Esophagus squamous epithelium (tissue), 5 donors: ENCODE measurements around the gene ROR1. TPM values are rescaled to one million over a fixed set of nuclear protein-coding genes. Genes with fewer than 3 reads are reported as not detected.

ENCODE experiments used
- DNase-seq: peaks from one replicate; lab custom pipeline; 2025; lab: John Stamatoyannopoulos, UW
- H3K27ac ChIP-seq, 4 donors: fragments of 200-600 bp; sonication (generic); one replicate each; pipeline ENCODE4 v1.5.1; 2016 to 2019; ENCODE audit warnings: mild to moderate bottlenecking in 1 of 4
- H3K27me3 ChIP-seq, 4 donors: fragments of 200-600 bp; sonication (generic); 1 replicate in 3 of 4; 2 replicates in 1 of 4; pipeline versions ENCODE4 v1.5.1 to v1.6.0; 2017 to 2021; ENCODE audit warnings: antibody characterized with exemption in 1 of 4
- H3K36me3 ChIP-seq, 3 donors: fragments of 200-600 bp; sonication (generic); one replicate each; pipeline ENCODE4 v1.5.1; 2016 to 2019
- H3K4me1 ChIP-seq, 3 donors: fragments of 200-600 bp; sonication (generic); one replicate each; pipeline ENCODE4 v1.5.1; 2017 to 2019
- H3K4me3 ChIP-seq, 4 donors: fragments of 200-600 bp; sonication (generic); 1 replicate in 3 of 4; 2 replicates in 1 of 4; pipeline ENCODE4 v1.5.1; 2016 to 2019; ENCODE audit warnings: mild to moderate bottlenecking in 2 of 4, moderate library complexity in 1 of 4
- H3K9me3 ChIP-seq, 3 donors: fragments of 200-600 bp; sonication (generic); one replicate each; pipeline ENCODE4 v1.5.1; 2016 to 2019
- POLR2A ChIP-seq, 4 donors: fragments of 450-650 bp; IDR thresholded peaks; one replicate each; pipeline ENCODE4 v1.6.1; 2017; ENCODE audit warnings: antibody characterized with exemption in 4 of 4, mild to moderate bottlenecking in 4 of 4, moderate library complexity in 3 of 4
- WGBS, 2 donors: methylation state at CpG; one replicate each; pipeline ENCODE4 v1.1.5; 2018; 5-methylcytosine and 5-hydroxymethylcytosine counted together
- intact Hi-C: fragments of 100-400 bp; cut with DNase I; formaldehyde crosslinking; loops from one replicate; pipeline ENCODE4 v1.15.0; 2022
- total RNA-seq, 4 donors: library from RNA; depleted of rRNA; stranded (reverse); fragments of >200 nt; gene quantifications; one replicate each; pipeline ENCODE4 v1.1.0, GENCODE V29; 2016
- TF ChIP-seq, protein P1 (sequence below), 6 experiments: fragments of 450-650 bp in 4 of 6; fragments of 200-600 bp in 2 of 6; sonication (generic) in 2 of 6; IDR thresholded peaks; one replicate each; pipeline ENCODE4 v1.5.1; 2016 to 2019; ENCODE audit warnings: antibody characterized with exemption in 6 of 6, mild to moderate bottlenecking in 4 of 6, moderate library complexity in 4 of 6
- donor health status: DM: yes; HTN: yes; CAD: no.

ROR1 gene
- total RNA-seq, 4 donors from 2014 or later = 6.6 to 15.3 (median 9.4) TPM

DNA sequence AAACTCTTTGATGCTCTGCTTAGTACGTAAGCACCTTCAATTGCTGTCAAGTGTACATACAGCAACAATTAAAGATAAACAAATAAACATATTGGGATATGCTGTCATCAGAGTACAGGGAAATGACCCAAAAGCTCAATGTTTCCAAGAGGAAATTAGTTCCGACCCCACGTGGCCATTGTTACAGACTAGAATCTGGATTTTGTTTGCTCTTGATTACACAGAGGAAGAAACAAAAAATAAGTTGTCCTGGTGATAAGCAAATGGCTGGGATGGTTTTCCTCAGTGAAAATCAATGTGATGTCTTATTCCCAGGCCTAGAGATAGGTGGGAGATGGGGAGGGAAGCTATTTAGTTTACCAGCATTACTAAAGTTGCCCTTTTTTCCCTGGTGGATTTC is 316.6 kb downstream of the ROR1 start:
- TF ChIP-seq, protein P1, sequence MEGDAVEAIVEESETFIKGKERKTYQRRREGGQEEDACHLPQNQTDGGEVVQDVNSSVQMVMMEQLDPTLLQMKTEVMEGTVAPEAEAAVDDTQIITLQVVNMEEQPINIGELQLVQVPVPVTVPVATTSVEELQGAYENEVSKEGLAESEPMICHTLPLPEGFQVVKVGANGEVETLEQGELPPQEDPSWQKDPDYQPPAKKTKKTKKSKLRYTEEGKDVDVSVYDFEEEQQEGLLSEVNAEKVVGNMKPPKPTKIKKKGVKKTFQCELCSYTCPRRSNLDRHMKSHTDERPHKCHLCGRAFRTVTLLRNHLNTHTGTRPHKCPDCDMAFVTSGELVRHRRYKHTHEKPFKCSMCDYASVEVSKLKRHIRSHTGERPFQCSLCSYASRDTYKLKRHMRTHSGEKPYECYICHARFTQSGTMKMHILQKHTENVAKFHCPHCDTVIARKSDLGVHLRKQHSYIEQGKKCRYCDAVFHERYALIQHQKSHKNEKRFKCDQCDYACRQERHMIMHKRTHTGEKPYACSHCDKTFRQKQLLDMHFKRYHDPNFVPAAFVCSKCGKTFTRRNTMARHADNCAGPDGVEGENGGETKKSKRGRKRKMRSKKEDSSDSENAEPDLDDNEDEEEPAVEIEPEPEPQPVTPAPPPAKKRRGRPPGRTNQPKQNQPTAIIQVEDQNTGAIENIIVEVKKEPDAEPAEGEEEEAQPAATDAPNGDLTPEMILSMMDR (IDR thresholded peaks at IDR 0.05) = no peak
- no peak for TF ChIP-seq POLR2A (IDR thresholded peaks at IDR 0.05)
- Histone ChIP-seq H3K27ac (no peak overlapping the region), H3K4me3 (no peak overlapping the region), H3K4me1 (no peaks in the 10 kb centered on the region), H3K36me3 (no peaks in the 10 kb centered on the region), H3K9me3 (no peaks in the 10 kb centered on the region), H3K27me3 (no peaks in the 10 kb centered on the region)
- 70 to 88% methylated on average over 3 of the region's 3 CpGs for WGBS, 2 donors
- no peak for DNase-seq
- intact Hi-C loops = no loop called here

- H3K27me3 ChIP-seq = no peaks in the 10 kb centered on the region
- 56 to 71% methylated on average over 5 of the region's 5 CpGs for WGBS, 2 donors
- no peak for DNase-seq
- TF ChIP-seq POLR2A (IDR thresholded peaks at IDR 0.05) = no peak
- TF ChIP-seq, protein P1 (IDR thresholded peaks at IDR 0.05) = no peak
- no peak overlapping the region for H3K27ac ChIP-seq
- H3K36me3 ChIP-seq = no peaks in the 10 kb centered on the region
- H3K9me3 ChIP-seq = no peaks in the 10 kb centered on the region
- H3K4me3 ChIP-seq = no peak overlapping the region
- H3K4me1 ChIP-seq = no peaks in the 10 kb centered on the region
- intact Hi-C loops = no loop called here
Measured at GRCh38 chr1:64092851-64093371, 319.1 kb downstream of the ROR1 start.

- Histone ChIP-seq H3K27me3 (no peaks in the 10 kb centered on the region), H3K27ac (no peak overlapping the region), H3K4me1 (peaks cover 0 to 7% (median 0%) of the 10 kb centered on the region in 3 donors), H3K4me3 (no peak overlapping the region), H3K9me3 (no peaks in the 10 kb centered on the region), H3K36me3 (no peaks in the 10 kb centered on the region)
- intact Hi-C loops = no loop called here
- no peak for TF ChIP-seq POLR2A (IDR thresholded peaks at IDR 0.05)
- TF ChIP-seq, protein P1 (IDR thresholded peaks at IDR 0.05) = no peak
- no peak for DNase-seq
Measured at GRCh38 chr1:64093941-64094340, 320.1 kb downstream of the ROR1 start.

GRCh38 chr1:64095832-64096231 is 322.0 kb downstream of the ROR1 start:
- no peak for DNase-seq
- Histone ChIP-seq H3K27me3 (no peaks in the 10 kb centered on the region), H3K36me3 (no peaks in the 10 kb centered on the region), H3K9me3 (no peaks in the 10 kb centered on the region), H3K4me1 (peaks cover 0 to 12% (median 0%) of the 10 kb centered on the region in 3 donors), H3K27ac (no peak overlapping the region), H3K4me3 (no peak overlapping the region)
- 21 to 31% methylated on average over 1 of the region's 1 CpG for WGBS, 2 donors
- no peak for TF ChIP-seq POLR2A (IDR thresholded peaks at IDR 0.05)
- TF ChIP-seq, protein P1 (IDR thresholded peaks at IDR 0.05) = no peak
- intact Hi-C loops = no loop called here

- intact Hi-C loops = no loop called here
- DNase-seq = no peak
- Histone ChIP-seq H3K4me3 (no peak overlapping the region), H3K27ac (no peak overlapping the region), H3K27me3 (no peaks in the 10 kb centered on the region), H3K4me1 (peaks cover 0 to 12% (median 0%) of the 10 kb centered on the region in 3 donors), H3K36me3 (no peaks in the 10 kb centered on the region), H3K9me3 (no peaks in the 10 kb centered on the region)
- TF ChIP-seq, protein P1 (IDR thresholded peaks at IDR 0.05) = no peak
- no peak for TF ChIP-seq POLR2A (IDR thresholded peaks at IDR 0.05)
- 73 to 86% methylated on average over 3 of the region's 4 CpGs for WGBS, 2 donors
Measured at GRCh38 chr1:64097859-64098258, 324.0 kb downstream of the ROR1 start.
